Transverse colon (tissue), 3 donors: ENCODE data around the gene CDIP1.

Experiments
- CTCF ChIP-seq, 5 experiments: fragments of 200-600 bp in 3 of 5; fragments of 450-650 bp in 2 of 5; sonication (generic) in 3 of 5; IDR thresholded peaks; 1 replicate in 2 of 5; 2 replicates in 3 of 5; pipeline ENCODE4 v1.5.1; 2016 to 2017; ENCODE audit warnings: antibody characterized with exemption in 5 of 5, inconsistent platforms in 3 of 5, mild to moderate bottlenecking in 2 of 5, moderate library complexity in 1 of 5
- EP300 ChIP-seq: sonication (generic); formaldehyde crosslinking; IDR thresholded peaks from one replicate; pipeline ENCODE4 v1.6.1; 2017; ENCODE audit warnings: antibody characterized with exemption, low read depth

GRCh38 chr16:4513086-4513860 lies 25.3 kb downstream of the CDIP1 start:
- TF ChIP-seq EP300, result no peak
- TF ChIP-seq CTCF (IDR thresholded peaks at IDR 0.05), result no peak
